ENCODE results near the gene GPR85.
"Not testable (repeated sequence)": the region's sequence is repeated elsewhere in the genome, so short reads cannot be mapped to it uniquely, and the experiment has no call there.

The GPR85 gene, protein sequence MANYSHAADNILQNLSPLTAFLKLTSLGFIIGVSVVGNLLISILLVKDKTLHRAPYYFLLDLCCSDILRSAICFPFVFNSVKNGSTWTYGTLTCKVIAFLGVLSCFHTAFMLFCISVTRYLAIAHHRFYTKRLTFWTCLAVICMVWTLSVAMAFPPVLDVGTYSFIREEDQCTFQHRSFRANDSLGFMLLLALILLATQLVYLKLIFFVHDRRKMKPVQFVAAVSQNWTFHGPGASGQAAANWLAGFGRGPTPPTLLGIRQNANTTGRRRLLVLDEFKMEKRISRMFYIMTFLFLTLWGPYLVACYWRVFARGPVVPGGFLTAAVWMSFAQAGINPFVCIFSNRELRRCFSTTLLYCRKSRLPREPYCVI

DNA sequence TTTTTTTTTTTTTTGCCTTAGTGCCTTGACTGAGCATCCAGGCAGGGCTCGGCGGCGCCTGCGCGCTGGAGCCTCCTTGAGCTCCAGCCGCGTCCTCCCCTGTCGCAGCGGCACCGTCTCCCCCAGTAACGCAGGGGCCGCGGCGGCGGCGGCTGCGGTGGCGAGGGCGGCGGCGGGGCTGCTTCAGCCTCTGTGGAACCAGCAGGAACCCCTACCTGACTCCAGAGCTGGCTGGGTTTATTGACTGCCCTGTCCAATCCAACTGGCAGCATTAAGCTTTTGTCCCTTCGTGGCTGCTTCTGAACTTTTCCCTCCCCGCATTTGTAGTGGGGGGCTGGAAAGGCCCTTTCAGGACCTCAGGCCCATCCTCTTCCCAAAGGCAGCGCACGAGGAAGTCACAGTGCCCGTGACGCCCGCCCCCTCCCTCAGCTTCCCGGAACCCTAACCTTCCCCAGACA, at the start of gene GPR85:
GPR85 (minus strand) TSS at position 397 of the 458 bp plus-strand sequence. CDS start 2,106 bp downstream, outside the sequence.
- DNase-seq, result peak; percentile 60

DNA sequence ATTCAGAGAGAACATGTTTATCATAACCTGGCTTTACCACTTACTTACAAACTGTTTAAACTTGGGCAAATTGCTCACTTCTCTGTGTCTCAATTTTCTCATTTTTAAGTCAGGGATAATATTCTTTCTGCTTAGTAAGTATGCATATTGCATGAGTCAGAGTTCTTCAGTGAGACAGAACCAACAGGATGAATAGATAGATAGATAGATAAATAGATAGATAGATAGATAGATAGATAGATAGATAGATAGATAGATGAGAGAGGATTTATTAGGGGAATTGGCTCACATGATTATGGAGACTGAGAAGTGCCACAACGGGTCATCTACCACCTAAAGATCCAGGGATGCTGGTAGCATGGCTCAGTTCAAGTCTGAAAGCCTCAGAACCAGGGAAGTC, 47.4 kb upstream of the GPR85 start:
- DNase-seq, result no peak

DNA sequence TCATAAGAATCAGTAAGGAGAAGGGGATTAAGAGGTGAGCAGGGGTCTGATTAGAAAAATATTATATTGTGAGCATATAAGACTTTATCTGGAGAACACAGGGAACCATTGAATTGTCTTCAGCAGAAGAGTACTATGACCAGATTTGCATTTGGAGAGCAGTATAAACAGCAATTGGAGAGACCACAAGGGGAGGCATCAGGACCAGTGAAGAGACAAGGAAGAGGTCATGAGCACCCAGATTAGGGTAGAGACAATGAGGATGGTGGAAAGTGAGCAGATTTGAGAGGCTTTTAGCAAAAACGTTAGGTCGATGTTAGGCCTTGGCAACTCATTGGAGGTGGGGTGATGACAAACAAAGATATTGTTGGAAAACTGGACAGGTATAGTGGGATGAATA, 44.7 kb upstream of the GPR85 start:
- no peak for DNase-seq

DNA sequence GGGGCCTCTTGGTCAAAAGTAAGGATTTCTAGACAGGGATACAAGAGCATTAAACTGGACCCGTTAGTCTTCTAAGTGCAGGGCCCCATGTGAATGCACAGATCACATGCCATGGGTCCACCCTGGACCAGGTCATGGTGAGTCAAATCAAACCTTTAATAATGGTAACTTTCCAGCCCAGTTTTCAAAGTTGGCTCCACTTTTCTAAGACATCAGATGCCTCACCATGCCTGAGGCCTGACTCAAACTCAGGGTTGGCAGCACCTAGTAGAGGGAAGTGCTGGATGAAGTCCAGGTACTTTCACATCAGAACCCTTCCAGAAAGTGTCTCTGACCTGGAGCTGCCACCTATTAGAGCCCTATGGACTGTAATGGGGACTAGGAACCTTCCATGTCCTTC, 41.4 kb upstream of the GPR85 start:
- no peak for DNase-seq

DNA sequence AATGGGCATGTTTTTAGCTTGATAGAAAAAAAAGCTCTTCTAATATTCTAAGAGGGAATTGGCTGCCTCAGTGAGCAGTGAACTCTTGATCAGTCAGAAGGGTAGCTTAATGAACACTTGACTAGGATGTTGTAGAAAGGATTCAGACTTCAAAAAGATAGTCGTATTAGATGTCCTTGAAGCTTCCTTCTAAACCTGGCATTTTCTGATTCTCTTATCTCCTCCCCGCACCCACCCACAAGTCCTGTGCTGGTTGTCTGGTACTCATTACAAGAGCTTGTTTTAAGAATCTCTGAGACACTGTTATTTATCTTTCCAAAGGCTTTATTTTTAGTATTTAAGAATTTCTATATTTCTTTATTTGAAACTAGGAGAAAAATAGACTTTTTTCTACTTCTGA, 39.1 kb upstream of the GPR85 start:
- DNase-seq, result no peak

DNA sequence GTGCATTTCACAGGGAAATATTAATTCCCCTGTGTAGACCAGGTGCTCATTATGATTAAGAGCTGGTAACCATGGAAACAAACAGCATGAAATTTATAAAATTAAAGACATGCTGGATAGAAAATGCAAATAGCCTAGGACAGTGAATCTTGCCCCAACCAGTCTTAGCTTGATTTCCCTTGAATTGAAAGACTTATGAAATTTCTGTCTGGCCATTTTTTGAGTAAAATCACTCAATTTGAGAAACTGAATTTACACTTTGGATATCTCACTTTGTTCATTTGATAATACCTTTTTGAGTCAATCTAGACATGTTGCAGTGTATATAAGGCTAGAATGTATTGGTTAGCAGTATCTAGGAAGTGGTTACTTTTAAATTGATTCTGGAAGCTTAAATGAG, 36.1 kb upstream of the GPR85 start:
- DNase-seq, result no peak

DNA sequence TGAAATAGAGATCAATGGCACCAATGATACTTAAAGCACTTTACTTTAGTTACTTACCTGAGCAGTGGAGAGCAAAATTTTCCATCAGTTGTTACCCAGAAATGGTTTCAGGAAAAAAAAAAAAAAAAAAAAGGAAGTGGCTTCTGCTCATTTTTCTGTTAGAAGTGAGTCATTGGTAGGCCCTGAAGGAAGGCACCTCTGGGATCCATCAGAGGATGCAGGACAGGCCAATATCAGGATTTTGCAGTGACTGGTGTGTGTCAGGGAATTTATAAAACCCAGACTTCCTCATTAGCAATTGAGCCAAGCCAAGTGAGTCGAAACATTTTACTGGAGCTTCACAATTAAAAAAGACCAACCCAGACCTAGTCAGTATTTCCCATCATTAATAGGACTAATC, 34.0 kb upstream of the GPR85 start:
- DNase-seq, result no peak

DNA sequence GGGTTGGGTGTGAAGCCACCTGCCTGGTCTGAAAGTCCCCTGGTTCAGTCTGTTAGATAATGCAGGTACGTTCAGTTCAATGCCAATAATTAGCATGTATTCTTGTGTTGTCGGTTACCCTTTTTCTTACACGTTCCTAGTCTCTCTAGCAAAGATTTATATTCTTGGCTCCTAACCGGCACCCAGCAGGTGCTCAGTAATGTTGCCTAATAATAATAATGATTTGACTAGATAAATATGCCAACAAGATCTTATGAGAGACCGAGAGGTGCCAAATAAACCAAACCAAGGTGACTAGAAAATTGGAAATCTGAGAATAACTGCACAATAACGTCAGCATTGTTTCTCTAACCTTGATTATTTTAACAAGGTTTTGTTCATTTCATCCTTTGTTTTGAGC, 32.8 kb upstream of the GPR85 start:
- DNase-seq, result no peak

DNA sequence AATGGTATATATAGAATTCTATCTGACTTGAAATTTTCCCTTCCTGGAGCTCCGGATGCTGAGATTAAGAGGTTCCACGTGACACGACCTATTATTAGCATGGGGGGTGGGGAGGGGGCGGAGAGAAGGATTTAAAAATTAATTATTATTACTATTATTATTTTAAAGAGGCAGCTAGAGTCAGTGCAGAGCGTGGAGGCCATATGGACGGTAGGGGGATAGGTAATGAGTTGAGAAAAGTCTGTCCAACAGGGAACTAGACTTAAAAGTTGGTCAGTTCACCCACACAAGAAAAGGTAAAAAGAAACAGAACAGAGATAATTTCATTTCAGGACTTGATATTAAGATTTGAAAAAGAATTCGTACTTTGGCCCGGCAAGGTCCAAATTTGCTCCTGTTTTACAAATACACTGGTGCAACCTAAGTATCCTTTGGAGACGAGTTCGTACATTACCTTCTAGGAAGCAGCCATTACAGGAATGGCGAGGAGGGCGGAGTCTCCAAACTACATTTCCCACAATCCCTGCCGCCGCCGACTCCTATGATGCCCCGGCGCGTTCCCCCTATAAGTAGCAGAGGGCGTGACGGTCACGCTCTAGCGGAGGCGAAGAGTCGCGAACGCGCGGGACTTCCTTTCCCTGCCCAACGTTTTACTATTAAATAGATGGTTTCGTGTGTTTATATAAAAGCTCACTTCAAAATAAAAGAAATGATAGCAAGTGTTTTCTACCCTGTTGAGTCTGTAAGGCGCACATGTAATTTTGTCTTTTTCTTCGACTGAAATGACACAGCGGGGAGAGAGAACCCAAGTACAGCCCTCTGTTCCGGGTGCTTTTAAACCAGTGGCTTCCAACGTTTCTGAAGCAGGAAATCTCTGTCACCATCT, 31.7 kb upstream of the GPR85 start, which contains the start of gene SMIM30:
SMIM30 (minus strand) TSS at position 481 of the 886 bp plus-strand sequence. CDS start 976 bp downstream, outside the sequence.
- peak; percentile 86 for DNase-seq

DNA sequence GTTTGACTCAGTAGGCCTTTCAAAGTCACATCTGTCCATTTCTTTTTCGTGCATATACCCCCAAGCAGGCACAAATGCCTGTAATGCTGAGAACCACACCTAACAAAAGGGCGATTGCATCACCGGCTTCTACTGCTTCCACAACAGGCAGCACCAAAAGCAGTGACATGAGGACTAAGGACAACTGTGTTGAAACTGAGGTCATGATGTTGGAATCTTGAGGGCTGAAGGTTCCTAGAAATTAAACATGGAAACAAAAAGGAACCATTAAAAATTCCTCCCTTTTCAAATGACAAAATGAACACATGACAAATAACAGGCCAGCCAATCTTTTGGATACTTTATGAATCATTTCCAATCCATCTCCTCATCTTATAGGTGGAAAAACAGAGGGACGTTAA, 30.7 kb upstream of the GPR85 start:
- not testable (repeated sequence) for DNase-seq

DNA sequence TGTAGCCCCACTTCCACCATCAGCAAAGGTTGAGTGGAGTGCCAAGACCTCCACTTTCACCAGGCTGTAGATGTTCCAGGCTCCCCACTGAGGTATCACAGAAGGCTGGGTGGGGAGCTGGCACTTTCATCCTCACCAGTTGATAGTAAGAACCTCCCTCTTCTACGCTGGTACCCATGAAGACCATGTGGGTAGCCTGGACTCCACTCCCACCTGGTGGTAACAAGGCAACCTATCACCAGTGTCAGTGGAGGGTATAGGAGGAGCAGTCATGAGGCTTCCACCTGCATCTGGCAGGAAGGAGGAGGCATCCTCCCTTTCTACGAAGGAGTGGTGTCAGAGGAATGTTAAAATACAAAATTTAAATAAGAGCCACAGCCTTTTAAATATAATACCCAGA, 27.3 kb upstream of the GPR85 start:
- no peak for DNase-seq

DNA sequence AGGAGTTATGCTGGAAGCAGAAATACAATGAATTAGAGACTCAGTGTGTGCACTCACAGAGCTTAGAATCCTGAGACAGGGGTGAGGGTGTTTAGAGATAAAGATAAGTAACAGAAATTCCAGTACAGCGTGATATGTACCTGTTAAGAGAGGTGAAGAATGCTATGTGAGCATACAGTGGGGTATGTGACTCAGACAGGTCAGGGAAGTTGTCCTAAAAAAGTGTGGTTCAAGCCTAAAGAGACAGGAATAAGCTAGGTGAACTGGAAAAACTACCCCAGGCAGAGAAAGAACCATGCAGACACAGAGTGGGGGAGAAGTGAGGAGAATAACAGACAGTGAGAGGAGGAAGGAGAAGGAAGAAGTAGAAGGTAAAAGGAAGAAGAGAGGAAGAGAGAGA, 23.1 kb upstream of the GPR85 start:
- DNase-seq, result no peak

DNA sequence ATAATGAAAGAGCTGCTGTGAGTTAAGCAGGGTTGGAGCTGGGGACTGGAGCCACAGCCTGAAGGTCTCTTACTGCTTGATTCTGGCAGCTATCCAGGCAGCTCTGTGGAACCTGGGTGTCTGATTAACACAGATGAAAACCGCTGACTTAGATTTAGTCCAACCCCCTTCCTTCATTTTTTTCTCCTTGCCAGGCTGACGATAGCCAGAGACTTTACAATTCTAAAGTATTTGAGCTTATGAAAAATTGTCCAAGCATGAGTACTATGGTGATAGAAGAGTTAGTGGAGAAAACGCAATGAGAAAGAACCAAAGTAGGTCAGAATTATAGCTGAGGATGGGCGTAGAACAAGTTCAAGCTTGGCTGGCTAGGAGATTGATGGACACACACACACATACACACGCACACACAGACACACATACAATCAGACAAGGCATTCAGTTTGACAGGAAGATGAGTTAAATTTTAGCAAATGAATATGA, 13.5 kb upstream of the GPR85 start:
- peak; percentile 50 for DNase-seq

DNA sequence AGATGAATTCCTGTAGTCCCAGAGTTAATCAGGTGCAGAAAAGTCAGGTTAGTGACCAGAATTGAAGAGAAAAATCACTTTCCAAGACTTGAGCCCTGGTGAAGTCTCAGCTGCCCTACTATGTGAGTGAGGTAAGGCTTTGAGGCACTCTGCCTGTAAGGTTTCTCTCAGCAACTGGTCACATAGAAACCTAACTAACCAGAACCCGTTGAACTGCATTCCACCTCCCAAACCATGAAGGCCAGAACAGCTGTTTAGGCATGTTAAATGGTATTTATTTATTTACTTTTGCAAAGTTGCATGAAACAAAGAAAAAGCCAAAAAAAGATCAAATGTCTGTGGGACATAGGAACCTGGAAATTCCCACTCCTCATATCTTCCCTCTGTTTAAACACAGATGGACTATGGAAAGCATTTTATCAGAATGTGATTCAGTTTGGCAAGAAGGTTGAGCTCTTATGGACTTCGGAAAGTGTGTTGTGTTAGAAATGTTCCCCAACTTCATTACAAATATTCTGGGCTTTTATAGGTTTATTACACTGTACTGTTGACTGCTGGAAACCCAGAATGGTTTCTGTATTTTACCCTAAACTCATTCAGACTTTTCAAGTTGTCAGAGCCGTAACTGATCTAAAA, 12.8 kb upstream of the GPR85 start:
- DNase-seq, result no peak

DNA sequence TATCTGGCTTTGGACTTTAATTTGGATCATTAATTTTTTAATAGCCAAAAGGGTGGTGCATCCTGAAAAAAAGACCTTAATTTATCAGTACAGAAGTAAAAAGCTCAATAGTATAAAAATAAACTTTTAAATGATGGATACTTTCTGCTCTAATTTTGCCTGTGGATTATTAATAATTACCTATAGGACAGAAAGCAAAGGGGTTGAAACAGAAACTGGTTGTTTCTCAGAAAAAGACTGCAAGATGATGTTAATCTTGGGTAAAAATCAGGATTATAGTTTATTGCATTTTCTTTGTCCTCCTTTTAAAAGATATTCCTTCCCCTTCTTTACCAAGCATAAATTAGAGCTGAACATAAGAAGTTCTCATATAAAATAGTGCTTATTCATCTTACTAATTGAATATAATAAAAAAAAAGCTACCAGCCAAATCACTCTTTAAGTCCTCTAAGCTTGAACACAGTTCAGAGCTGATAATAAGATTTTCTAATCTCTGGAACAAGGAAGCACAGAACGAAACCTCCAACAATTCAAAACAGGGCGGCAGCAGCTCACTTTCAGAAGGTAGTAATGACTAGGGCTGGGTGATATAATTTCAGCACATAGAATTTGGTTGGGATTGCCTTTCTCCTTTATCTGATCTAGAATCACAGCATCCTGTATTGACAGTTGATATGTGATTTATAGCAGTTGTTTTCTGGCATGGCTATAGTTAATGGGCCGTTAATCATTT, 8.1 kb upstream of the GPR85 start:
- no peak for DNase-seq

DNA sequence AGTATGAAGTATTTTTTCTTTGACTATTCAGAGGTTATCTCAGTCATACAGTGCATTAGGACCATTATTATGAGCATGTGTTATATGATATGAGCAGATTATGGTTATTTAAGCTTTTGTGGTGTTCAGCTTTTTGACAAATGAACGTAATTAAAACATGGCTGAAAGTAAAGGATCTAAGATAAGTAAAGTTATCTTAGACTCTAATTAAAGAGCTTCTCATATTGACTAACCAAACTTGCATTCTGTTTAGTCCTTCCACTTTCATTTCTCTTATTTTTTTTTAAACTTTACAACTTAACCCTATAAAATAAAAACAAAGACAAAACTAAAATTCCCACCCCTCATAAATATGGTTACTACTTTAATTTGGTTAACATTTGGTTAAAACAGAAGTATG, 6.9 kb upstream of the GPR85 start:
- DNase-seq, result no peak

DNA sequence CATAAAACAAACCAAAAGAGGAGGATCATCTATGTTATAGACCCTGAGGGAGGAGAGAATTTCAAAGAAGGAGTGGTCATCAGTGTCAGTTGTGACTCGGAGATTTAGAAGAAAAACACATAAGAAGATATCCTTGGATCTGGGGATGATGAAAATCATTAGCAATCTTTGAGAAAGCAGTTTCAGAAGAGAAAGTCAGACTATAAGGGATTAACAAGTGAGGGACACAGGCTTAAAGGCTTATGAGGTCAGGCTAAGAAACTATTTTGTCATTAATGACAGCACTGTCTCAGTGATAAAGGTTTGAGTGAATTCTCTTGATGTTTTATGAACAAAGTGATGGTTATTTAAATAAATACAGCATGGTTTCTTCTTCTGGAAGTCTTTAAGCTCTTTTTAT, 6.1 kb upstream of the GPR85 start:
- DNase-seq, result no peak

DNA sequence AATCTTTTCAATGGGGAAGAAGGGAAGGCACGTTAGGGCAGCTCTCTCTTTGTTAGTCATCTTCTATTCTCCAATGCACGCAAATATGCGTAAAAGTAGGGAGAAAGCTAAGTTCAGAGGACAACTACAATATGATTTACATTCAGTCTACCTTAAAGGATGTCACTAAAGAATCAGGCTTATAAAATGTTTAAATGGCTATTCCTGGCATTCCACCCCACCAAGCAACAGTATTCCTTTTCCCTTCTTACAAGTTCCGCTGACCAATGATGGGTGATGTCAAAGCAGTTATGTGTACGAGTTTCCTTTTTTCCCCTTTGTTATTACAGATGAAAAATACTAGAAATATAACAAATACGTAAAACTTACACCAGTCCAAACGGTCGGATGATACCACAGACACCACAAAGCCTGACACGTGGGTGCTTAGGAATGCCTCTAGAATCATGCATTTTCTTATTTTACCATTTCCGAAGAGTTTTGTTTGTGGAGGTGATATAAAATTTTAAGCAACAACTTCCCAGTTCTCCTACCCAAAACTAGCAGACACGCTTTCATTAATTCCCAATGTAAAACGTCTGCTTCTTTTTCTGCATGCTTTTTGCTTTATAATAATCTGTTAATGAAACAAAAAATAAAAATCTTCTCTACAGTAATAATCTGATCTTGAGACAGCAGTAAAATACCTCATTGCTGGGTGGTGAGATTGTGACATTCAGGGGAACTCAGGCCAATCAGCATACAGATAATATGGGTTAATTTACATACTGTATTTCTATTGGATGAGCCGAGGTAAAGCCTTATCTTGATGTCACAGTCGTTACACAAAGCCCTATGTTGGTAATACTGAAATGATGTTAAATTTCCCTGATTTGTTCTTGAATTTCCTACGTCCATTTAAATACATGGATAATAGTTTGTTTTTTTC, 708 bp upstream of the GPR85 start:
- DNase-seq, result peak; percentile 81

DNA sequence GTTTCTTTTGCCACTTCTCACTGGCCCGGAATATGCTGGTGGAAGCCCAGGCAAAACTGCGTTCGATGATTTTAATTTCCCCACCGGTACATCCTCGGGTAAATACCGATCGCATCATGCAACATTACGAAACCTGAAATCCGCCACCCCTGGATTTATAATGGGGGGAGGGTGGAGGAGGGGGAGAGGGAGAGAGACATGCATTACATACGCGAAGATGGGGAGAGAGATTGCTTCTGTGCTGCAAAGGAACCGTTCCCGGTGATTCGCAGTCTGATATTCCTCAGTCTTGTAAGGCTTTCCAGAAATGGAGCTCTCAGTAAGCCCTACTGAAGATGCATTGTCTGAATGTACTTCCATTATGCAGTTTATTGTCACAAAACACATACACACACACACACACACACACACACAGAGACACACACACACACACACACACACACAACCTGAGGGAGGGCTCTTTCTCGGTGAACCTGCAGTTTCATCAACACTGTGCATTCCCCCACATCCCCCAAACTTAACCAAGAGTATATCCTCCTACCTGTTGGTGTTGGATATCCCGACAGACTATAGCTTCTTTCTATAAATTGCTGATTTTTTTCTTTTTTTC, 741 bp downstream of the GPR85 start:
- DNase-seq, result peak; percentile 15

DNA sequence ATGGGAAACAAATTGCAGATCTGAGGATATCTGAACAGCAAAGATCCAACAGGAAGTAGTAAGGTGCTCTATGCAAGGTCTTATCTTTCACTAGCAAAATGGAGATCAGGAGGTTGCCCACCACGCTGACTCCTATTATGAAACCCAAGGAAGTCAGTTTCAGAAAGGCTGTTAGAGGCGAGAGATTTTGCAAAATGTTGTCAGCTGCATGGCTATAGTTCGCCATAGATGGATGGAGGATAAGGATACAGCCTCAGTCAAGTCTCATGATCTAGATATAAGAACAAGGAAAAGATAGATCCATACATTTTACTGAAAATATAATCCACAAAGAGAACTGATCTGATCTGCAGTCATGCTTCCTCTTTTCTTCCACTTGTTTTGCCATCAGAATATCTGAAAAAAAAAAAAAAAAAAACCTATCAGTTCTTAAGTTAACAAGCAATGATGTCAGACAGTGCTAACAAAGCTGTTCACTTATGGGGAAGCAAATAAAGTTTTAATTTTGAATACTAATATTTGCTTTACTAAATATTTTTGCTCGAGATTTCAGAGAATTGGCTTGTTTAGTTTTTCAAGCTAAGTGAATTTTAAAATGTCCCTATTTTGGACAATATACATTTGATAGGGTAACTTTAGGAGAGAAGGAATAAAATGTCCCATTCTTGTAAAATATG, 2.0 kb downstream of the GPR85 start:
- DNase-seq, result no peak

Measured in fibroblast of skin of right quadriceps (primary cell).